H9 (cell line): ENCODE data around the gene TREM1. TPM values are rescaled to one million over a fixed set of nuclear protein-coding genes. Genes with fewer than 3 reads are reported as not detected.

Experiments
- DNase-seq: peaks from one replicate; pipeline ENCODE4 v3.0.0-alpha.2; 2017
- H2AFZ ChIP-seq: one replicate; pipeline ENCODE4 v1.6.1; 2013; ENCODE audit warnings: mild to moderate bottlenecking, low read length, control low read depth, moderate library complexity
- H2AK5ac ChIP-seq: 2 replicates; pipeline ENCODE4 v1.6.1; 2013; ENCODE audit warnings: low read length, control low read depth, mixed read lengths; ENCODE audit not compliant: insufficient read length
- H2BK120ac ChIP-seq: one replicate; pipeline ENCODE4 v1.6.1; 2013; ENCODE audit warnings: low read depth, mild to moderate bottlenecking, low read length, control low read depth, inconsistent platforms; ENCODE audit not compliant: poor library complexity, severe bottlenecking
- H2BK12ac ChIP-seq: 2 replicates; pipeline ENCODE4 v1.6.1; 2013; ENCODE audit warnings: low read length, control low read depth, mixed read lengths, low read depth; ENCODE audit not compliant: insufficient read length
- H2BK15ac ChIP-seq: 2 replicates; pipeline ENCODE4 v1.6.1; 2013; ENCODE audit warnings: low read depth, low read length, control low read depth
- H2BK20ac ChIP-seq: one replicate; pipeline ENCODE4 v1.6.1; 2013; ENCODE audit warnings: low read depth, mild to moderate bottlenecking, low read length, control low read depth, inconsistent platforms; ENCODE audit not compliant: poor library complexity, severe bottlenecking
- H2BK5ac ChIP-seq: 2 replicates; pipeline ENCODE4 v1.6.1; 2013; ENCODE audit warnings: low read length, control low read depth, mixed read lengths; ENCODE audit not compliant: insufficient read length
- H3K14ac ChIP-seq: 2 replicates; pipeline ENCODE4 v1.6.1; 2013; ENCODE audit warnings: low read length, control low read depth; ENCODE audit not compliant: insufficient read depth
- H3K18ac ChIP-seq: 2 replicates; pipeline ENCODE4 v1.6.1; 2013; ENCODE audit warnings: low read depth, mild to moderate bottlenecking, mixed read lengths, low read length, control low read depth; ENCODE audit not compliant: insufficient read length
- H3K23ac ChIP-seq: 2 replicates; pipeline ENCODE4 v1.6.1; 2013; ENCODE audit warnings: low read length, control low read depth, mixed read lengths, low read depth; ENCODE audit not compliant: insufficient read length
- H3K23me2 ChIP-seq: 2 replicates; pipeline ENCODE4 v1.6.1; 2013; ENCODE audit warnings: low read depth, mild to moderate bottlenecking, mixed read lengths, low read length, control low read depth; ENCODE audit not compliant: insufficient read length, poor library complexity, severe bottlenecking
- H3K27ac ChIP-seq: 2 replicates; pipeline ENCODE4 v1.5.1; 2013; ENCODE audit warnings: low read length, control low read depth, mixed read lengths, low read depth; ENCODE audit not compliant: insufficient read length
- H3K27me3 ChIP-seq: 2 replicates; pipeline ENCODE4 v1.6.1; 2013; ENCODE audit warnings: low read length, control low read depth, inconsistent platforms; ENCODE audit not compliant: insufficient read depth
- H3K4ac ChIP-seq: 2 replicates; pipeline ENCODE4 v1.6.1; 2013; ENCODE audit warnings: low read depth, mild to moderate bottlenecking, control low read depth, inconsistent platforms, low read length, moderate library complexity
- H3K4me1 ChIP-seq: 2 replicates; pipeline ENCODE4 v1.6.1; 2013; ENCODE audit warnings: low read length, control low read depth, inconsistent platforms; ENCODE audit not compliant: insufficient read depth
- H3K4me2 ChIP-seq: 2 replicates; pipeline ENCODE4 v1.6.1; 2013; ENCODE audit warnings: low read length, control low read depth, mixed read lengths; ENCODE audit not compliant: insufficient read length, insufficient read depth
- H3K56ac ChIP-seq: 2 replicates; pipeline ENCODE4 v1.6.1; 2013; ENCODE audit warnings: low read depth, mild to moderate bottlenecking, mixed read lengths, low read length, control low read depth; ENCODE audit not compliant: insufficient read length
- H3K79me1 ChIP-seq: 2 replicates; pipeline ENCODE4 v1.6.1; 2013; ENCODE audit warnings: low read depth, mild to moderate bottlenecking, moderate library complexity, low read length, control low read depth, inconsistent platforms; ENCODE audit not compliant: insufficient read depth, poor library complexity, severe bottlenecking
- H3K79me2 ChIP-seq: 2 replicates; pipeline ENCODE4 v1.6.1; 2013; ENCODE audit warnings: low read length, control low read depth, inconsistent platforms; ENCODE audit not compliant: insufficient read depth
- H3K9ac ChIP-seq: 2 replicates; pipeline ENCODE4 v1.6.1; 2013; ENCODE audit warnings: low read length, control low read depth, mixed read lengths; ENCODE audit not compliant: insufficient read length; ENCODE audit errors: extremely low read depth
- H3K9me3 ChIP-seq: one replicate; pipeline ENCODE4 v1.6.1; 2013; ENCODE audit warnings: low read depth, low read length, inconsistent platforms; ENCODE audit not compliant: control insufficient read depth
- H3T11ph ChIP-seq: one replicate; pipeline ENCODE4 v1.6.1; 2013; ENCODE audit warnings: mild to moderate bottlenecking, low read length, control low read depth, inconsistent platforms
- H4K20me1 ChIP-seq: one replicate; pipeline ENCODE4 v1.6.1; 2013; ENCODE audit not compliant: control insufficient read depth, insufficient read length, insufficient read depth
- H4K5ac ChIP-seq: 2 replicates; pipeline ENCODE4 v1.6.1; 2013; ENCODE audit warnings: low read depth, mild to moderate bottlenecking, mixed read lengths, low read length, control low read depth; ENCODE audit not compliant: insufficient read length
- H4K8ac ChIP-seq: replicated peaks from 2 replicates; pipeline ENCODE4 v1.6.1; 2013; ENCODE audit warnings: low read length, control low read depth, mixed read lengths, low read depth; ENCODE audit not compliant: insufficient read length
- H4K91ac ChIP-seq: 2 replicates; pipeline ENCODE4 v1.6.1; 2013; ENCODE audit warnings: low read depth, mild to moderate bottlenecking, moderate library complexity, mixed read lengths, low read length, control low read depth; ENCODE audit not compliant: insufficient read length
- H3K27ac Mint-ChIP-seq, 3 experiments: 2 replicates in 2 of 3; 3 replicates in 1 of 3; pipeline ENCODE4 v1.8.0; 2020 to 2021; ENCODE audit warnings: mixed read lengths in 3 of 3, mild to moderate bottlenecking in 1 of 3, moderate library complexity in 1 of 3
- H3K27me3 Mint-ChIP-seq: 2 replicates; pipeline ENCODE4 v1.8.0; 2021; ENCODE audit warnings: low read depth, mild to moderate bottlenecking, moderate library complexity, mixed read lengths
- H3K36me3 Mint-ChIP-seq, 3 experiments: 2 replicates in 2 of 3; 3 replicates in 1 of 3; pipeline ENCODE4 v1.8.0; 2020 to 2021; ENCODE audit warnings: low read depth in 3 of 3, mixed read lengths in 3 of 3; ENCODE audit not compliant: insufficient read depth in 1 of 3
- H3K4me1 Mint-ChIP-seq, 2 experiments: 2 replicates each; pipeline ENCODE4 v1.8.0; 2020; ENCODE audit warnings: mixed read lengths in 2 of 2
- H3K4me3 Mint-ChIP-seq, 2 experiments: 2 replicates in 1 of 2; 3 replicates in 1 of 2; pipeline ENCODE4 v1.8.0; 2020 to 2021; ENCODE audit warnings: mild to moderate bottlenecking in 2 of 2, mixed read lengths in 2 of 2, moderate library complexity in 1 of 2
- H3K9me3 Mint-ChIP-seq, 2 experiments: 2 replicates in 1 of 2; 3 replicates in 1 of 2; pipeline ENCODE4 v1.8.0; 2020; ENCODE audit warnings: mild to moderate bottlenecking in 2 of 2, mixed read lengths in 2 of 2, moderate library complexity in 1 of 2
- CTCF ChIP-seq: fragments of 200-600 bp; sonication (generic); conservative IDR thresholded peaks from 3 replicates; pipeline ENCODE4 v1.8.0; 2021; ENCODE audit warnings: antibody characterized with exemption, mild to moderate bottlenecking
- WGBS: extraction: QIAGEN DNeasy Blood & Tissue Kit; methylation state at CpG from one replicate; pipeline ENCODE4 v1.1.7; 2013; ENCODE audit warnings: missing lambda C conversion rate, low lambda C conversion rate, mixed read lengths; ENCODE audit not compliant: insufficient read length; ENCODE audit errors: extremely low coverage; 5-methylcytosine and 5-hydroxymethylcytosine counted together
- total RNA-seq: library from RNA; stranded (reverse); gene quantifications from 2 replicates; pipeline ENCODE4 v1.2.1, GENCODE V29; 2021

The TREM1 gene
- total RNA-seq, 1 experiment from 2014 or later: not detected

- H2AFZ ChIP-seq: no peak overlapping the region
Measured at GRCh38 chr6:41288030-41288753, 1.7 kb upstream of the TREM1 start.

More at GRCh38 chr6:41288030-41288753, 1.7 kb upstream of the TREM1 start:
- Histone ChIP-seq H3K14ac (no peak overlapping the region), H3K56ac (no peak overlapping the region), H4K5ac (no peak overlapping the region), H3K4me1 (no peaks in the 10 kb centered on the region), H3K4me2 (no peak overlapping the region), H2AK5ac (no peak overlapping the region), H3K23ac (no peak overlapping the region), H3K18ac (no peak overlapping the region), H2BK15ac (no peak overlapping the region), H3K27me3 (peaks cover 6% of the 10 kb centered on the region; the same call in 1 of the 2 replicates), H2BK12ac (no peak overlapping the region), H2BK120ac (no peak overlapping the region), H4K91ac (no peak overlapping the region), H3K79me1 (no peaks in the 10 kb centered on the region), H4K8ac (no peak overlapping the region), H3T11ph (no peak overlapping the region), H4K20me1 (no peaks in the 10 kb centered on the region), H3K79me2 (no peaks in the 10 kb centered on the region), H3K9me3 (no peaks in the 10 kb centered on the region), H3K4ac (no peak overlapping the region), H3K27ac (no peak overlapping the region), H3K23me2 (no peaks in the 10 kb centered on the region), H3K9ac (no peak overlapping the region), H2BK20ac (no peak overlapping the region), H2BK5ac (no peak overlapping the region)
- TF ChIP-seq CTCF: no peak
- no peaks in the 10 kb centered on the region for H3K36me3 Mint-ChIP-seq
- peaks cover 33% of the 10 kb centered on the region for H3K27me3 Mint-ChIP-seq
- DNase-seq: no peak
- WGBS: no CpG with 5 or more reads among the region's 6 CpGs
- no peak overlapping the region for H3K4me3 Mint-ChIP-seq
- no peak overlapping the region for H3K27ac Mint-ChIP-seq
- H3K9me3 Mint-ChIP-seq: no peaks in the 10 kb centered on the region
- peaks cover 31 to 34% of the 10 kb centered on the region in 2 experiments for H3K4me1 Mint-ChIP-seq
